Prostate gland (tissue), 2 donors: ENCODE results near the gene ZBED3. TPM values are rescaled to one million over a fixed set of nuclear protein-coding genes. Genes with fewer than 3 reads are reported as not detected.
"Not testable (repeated sequence)": the region's sequence is repeated elsewhere in the genome, so short reads cannot be mapped to it uniquely, and the experiment has no call there.

ENCODE experiments used
- DNase-seq: peaks from one replicate; pipeline ENCODE4 v3.0.0-alpha.2; 2019; ENCODE audit warnings: low spot score
- H3K27ac ChIP-seq, 2 donors: fragments of 200-600 bp; sonication (generic); 2 replicates each; pipeline ENCODE4 v1.5.1; 2017 to 2019
- H3K27me3 ChIP-seq: fragments of 200-600 bp; sonication (generic); replicated peaks from 2 replicates; pipeline ENCODE4 v1.5.1; 2019; ENCODE audit not compliant: insufficient read depth
- H3K36me3 ChIP-seq, 2 donors: fragments of 200-600 bp; sonication (generic); 1 replicate in 1 of 2; 2 replicates in 1 of 2; pipeline versions ENCODE4 v1.5.1 to v1.8.1; 2017 to 2019
- H3K4me1 ChIP-seq: fragments of 200-600 bp; sonication (generic); replicated peaks from 2 replicates; pipeline ENCODE4 v1.5.1; 2019
- H3K4me3 ChIP-seq, 2 donors: fragments of 200-600 bp; sonication (generic); 2 replicates each; pipeline ENCODE4 v1.5.1; 2017 to 2019
- H3K9me3 ChIP-seq: fragments of 200-600 bp; sonication (generic); 2 replicates; pipeline ENCODE4 v1.5.1; 2017
- POLR2A ChIP-seq: fragments of 450-650 bp; IDR thresholded peaks from one replicate; pipeline ENCODE4 v1.6.1; 2016; ENCODE audit warnings: antibody characterized with exemption, mild to moderate bottlenecking
- POLR2AphosphoS5 ChIP-seq: sonication (generic); formaldehyde crosslinking; IDR thresholded peaks from one replicate; pipeline ENCODE4 v1.6.1; 2017; ENCODE audit warnings: antibody characterized with exemption
- WGBS: methylation state at CpG from one replicate; pipeline ENCODE4 v1.1.5; 2018; 5-methylcytosine and 5-hydroxymethylcytosine counted together
- intact Hi-C: fragments of 100-400 bp; cut with DNase I; formaldehyde crosslinking; loops from one replicate; pipeline ENCODE4 v1.14.2; 2022
- total RNA-seq, 2 donors: library from RNA; depleted of rRNA; stranded (reverse); fragments of >200 nt; gene quantifications; one replicate each; pipeline ENCODE4 v1.1.0, GENCODE V29; 2016
- TF ChIP-seq, protein P1 (sequence below), 4 experiments: fragments of 200-600 bp in 2 of 4; fragments of 450-650 bp in 2 of 4; sonication (generic) in 2 of 4; IDR thresholded peaks; 1 replicate in 3 of 4; 2 replicates in 1 of 4; pipeline ENCODE4 v1.5.1; 2016 to 2019; ENCODE audit warnings: antibody characterized with exemption in 4 of 4, mild to moderate bottlenecking in 2 of 4, moderate library complexity in 2 of 4

The ZBED3 gene
- total RNA-seq, 2 donors from 2014 or later: 11.9 to 25.3 TPM

DNA sequence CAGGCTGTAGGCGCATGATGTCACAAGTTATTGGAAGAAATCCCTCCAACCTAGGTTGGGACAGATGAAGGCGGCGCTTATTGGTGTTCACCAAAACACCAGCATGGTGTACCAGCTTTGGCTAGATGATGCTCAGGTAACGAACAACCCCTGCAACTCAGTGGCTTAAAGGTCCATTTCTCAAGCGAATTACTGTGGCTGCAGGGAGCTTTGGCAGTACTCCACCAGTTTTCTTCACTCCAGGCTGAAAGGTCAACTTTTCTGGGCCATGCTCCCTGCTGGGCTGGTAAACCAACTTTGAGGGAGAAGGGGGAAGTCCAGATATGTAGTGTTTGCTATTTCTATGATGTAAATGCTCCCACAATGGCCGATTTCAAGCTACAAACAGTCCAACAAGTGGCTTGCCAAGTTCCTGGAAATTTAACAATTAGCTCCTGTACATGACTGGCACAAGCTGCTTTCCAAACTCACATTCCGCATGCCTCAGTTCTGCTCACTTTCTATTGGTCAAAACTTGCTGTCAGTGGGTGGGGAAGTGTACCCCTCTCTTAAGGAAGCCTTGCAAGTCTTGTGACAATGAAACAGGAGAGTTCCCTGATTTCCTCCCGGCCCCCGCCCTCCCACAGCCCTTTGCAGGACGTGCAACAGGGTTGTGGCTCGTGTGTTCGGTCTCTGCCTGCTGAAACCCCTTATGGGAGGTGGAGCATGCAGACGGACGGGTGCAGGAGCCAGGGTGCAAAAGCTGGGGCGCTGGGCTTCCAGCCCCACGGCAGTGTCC is 588 bp upstream of the ZBED3 start:
- peak; percentile 32 for DNase-seq
- intact Hi-C loops: loop anchor here (10.0 kb wide), 1 partner anchor 47 kb away; no protein-coding TSS in a partner anchor
- Histone ChIP-seq H3K27ac (peak overlapping the region; percentile 94 to 96), H3K27me3 (no peaks in the 10 kb centered on the region), H3K4me3 (peak overlapping the region; percentile 72 to 80), H3K36me3 (no peaks in the 10 kb centered on the region), H3K9me3 (no peaks in the 10 kb centered on the region), H3K4me1 (no peaks in the 10 kb centered on the region)
- WGBS: 6% methylated on average over 16 of the region's 16 CpGs
- TF ChIP-seq POLR2AphosphoS5 (no peak), POLR2A (no peak)
- TF ChIP-seq, protein P1, sequence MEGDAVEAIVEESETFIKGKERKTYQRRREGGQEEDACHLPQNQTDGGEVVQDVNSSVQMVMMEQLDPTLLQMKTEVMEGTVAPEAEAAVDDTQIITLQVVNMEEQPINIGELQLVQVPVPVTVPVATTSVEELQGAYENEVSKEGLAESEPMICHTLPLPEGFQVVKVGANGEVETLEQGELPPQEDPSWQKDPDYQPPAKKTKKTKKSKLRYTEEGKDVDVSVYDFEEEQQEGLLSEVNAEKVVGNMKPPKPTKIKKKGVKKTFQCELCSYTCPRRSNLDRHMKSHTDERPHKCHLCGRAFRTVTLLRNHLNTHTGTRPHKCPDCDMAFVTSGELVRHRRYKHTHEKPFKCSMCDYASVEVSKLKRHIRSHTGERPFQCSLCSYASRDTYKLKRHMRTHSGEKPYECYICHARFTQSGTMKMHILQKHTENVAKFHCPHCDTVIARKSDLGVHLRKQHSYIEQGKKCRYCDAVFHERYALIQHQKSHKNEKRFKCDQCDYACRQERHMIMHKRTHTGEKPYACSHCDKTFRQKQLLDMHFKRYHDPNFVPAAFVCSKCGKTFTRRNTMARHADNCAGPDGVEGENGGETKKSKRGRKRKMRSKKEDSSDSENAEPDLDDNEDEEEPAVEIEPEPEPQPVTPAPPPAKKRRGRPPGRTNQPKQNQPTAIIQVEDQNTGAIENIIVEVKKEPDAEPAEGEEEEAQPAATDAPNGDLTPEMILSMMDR (IDR thresholded peaks at IDR 0.05): no peak

DNA sequence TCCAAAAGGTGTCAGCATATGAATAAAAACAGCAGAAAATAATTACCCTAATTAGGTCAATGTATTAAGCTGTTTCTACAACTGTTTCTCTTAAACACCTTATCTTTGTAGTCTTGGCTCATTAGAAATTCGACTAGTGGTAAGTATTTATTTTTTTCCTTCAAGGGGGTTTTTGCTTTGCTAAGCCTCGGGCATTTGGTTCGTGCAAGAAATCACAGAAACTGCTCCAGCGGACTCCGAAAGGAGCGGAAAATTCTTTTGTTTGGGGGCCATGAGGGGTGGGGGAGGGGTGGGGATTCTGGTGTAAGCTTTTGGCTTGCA is 757 bp downstream of the ZBED3 start:
- Histone ChIP-seq H3K27ac (peak overlapping the region; percentile 94 to 96), H3K27me3 (no peaks in the 10 kb centered on the region), H3K4me1 (no peaks in the 10 kb centered on the region), H3K4me3 (peak overlapping the region; percentile 72 to 80), H3K9me3 (no peaks in the 10 kb centered on the region), H3K36me3 (no peaks in the 10 kb centered on the region)
- no peak for DNase-seq
- WGBS: 3% methylated on average over 6 of the region's 6 CpGs
- no peak for TF ChIP-seq POLR2A
- no peak for TF ChIP-seq POLR2AphosphoS5
- TF ChIP-seq, protein P1 (IDR thresholded peaks at IDR 0.05): no peak
- intact Hi-C loops: loop anchor here (10.0 kb wide), 1 partner anchor 48 kb away; no protein-coding TSS in a partner anchor

DNA sequence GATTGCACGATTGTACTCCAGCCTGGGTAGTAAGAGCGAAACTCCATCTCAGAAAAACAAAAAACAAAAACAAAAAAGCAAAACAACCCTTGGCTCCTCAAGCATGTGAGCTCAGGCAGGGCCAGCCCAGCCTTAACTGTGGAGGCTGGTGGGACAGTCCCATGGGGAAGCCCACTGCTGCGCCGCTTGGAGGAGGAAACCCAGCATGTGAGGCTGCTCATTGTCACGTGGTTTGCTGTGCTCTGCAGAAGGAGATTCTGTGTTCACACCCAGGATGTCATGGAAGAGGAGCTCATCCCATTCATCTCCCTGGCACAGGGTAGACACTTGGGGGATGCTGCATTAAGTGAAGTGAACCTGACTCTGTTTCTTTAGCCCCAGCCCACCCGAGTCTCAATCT is 4.0 kb downstream of the ZBED3 start:
- Histone ChIP-seq H3K27me3 (no peaks in the 10 kb centered on the region), H3K4me1 (no peaks in the 10 kb centered on the region), H3K36me3 (no peaks in the 10 kb centered on the region), H3K27ac (no peak overlapping the region), H3K9me3 (no peaks in the 10 kb centered on the region), H3K4me3 (no peak overlapping the region)
- 85% methylated on average over 6 of the region's 6 CpGs for WGBS
- DNase-seq: no peak
- intact Hi-C loops: loop anchor here (10.0 kb wide), 1 partner anchor 52 kb away; no protein-coding TSS in a partner anchor
- TF ChIP-seq POLR2A: no peak
- TF ChIP-seq POLR2AphosphoS5: no peak
- TF ChIP-seq, protein P1 (IDR thresholded peaks at IDR 0.05): no peak

DNA sequence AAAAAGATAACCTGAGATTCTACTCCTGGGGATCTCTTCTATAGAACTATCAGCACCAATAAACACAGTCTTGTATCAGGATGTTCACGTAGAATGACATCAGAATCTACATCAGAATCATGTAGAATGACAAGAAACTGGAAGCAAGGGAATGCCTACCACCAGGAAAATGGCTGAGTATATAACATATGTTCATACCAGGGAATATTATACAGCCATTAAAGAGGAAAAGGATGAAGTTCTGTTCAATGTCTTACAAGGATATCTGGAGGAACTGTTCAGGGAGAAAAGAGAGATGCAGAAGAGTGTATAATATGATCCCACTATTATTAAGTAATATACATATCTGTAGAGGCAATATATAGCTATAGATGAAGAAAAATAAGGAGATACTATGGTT is 4.8 kb downstream of the ZBED3 start:
- Histone ChIP-seq H3K27me3 (no peaks in the 10 kb centered on the region), H3K4me3 (no peak overlapping the region), H3K9me3 (no peaks in the 10 kb centered on the region), H3K4me1 (no peaks in the 10 kb centered on the region), H3K36me3 (no peaks in the 10 kb centered on the region), H3K27ac (no peak overlapping the region)
- TF ChIP-seq, protein P1 (IDR thresholded peaks at IDR 0.05): no peak
- TF ChIP-seq POLR2AphosphoS5 (no peak), POLR2A (no peak)
- intact Hi-C loops: loop anchor here (10.0 kb wide), 1 partner anchor 53 kb away; no protein-coding TSS in a partner anchor
- WGBS: 41% methylated on average over 1 of the region's 1 CpG
- DNase-seq: no peak

DNA sequence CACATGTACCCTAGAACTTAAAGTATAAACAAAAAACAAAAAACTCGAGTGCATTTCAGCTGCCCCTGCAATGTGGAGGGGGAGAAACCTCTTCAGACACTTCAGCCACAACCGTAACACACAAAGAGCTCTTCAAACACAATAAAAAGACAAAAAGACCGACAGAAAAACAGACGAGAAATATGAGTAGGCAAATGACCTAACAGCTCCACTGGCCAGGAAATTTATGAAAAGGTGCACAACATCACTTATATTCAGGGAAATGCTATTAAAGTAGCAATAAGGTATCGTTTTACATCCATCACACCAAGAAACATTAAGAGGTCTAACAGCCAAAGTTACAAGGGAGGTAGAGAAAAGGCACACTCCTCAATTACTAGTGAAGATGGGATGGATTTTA is 6.2 kb downstream of the ZBED3 start:
- Histone ChIP-seq H3K27ac (no peak overlapping the region), H3K4me1 (peaks cover 2% of the 10 kb centered on the region), H3K27me3 (no peaks in the 10 kb centered on the region), H3K9me3 (no peaks in the 10 kb centered on the region), H3K4me3 (no peak overlapping the region), H3K36me3 (no peaks in the 10 kb centered on the region)
- 45% methylated on average over 5 of the region's 5 CpGs for whole genome bisulfite sequencing
- DNase-seq: no peak
- intact Hi-C loops: loop anchor here (10.0 kb wide), 1 partner anchor 54 kb away; no protein-coding TSS in a partner anchor
- TF ChIP-seq POLR2A: no peak
- TF ChIP-seq, protein P1 (IDR thresholded peaks at IDR 0.05): no peak
- no peak for TF ChIP-seq POLR2AphosphoS5

DNA sequence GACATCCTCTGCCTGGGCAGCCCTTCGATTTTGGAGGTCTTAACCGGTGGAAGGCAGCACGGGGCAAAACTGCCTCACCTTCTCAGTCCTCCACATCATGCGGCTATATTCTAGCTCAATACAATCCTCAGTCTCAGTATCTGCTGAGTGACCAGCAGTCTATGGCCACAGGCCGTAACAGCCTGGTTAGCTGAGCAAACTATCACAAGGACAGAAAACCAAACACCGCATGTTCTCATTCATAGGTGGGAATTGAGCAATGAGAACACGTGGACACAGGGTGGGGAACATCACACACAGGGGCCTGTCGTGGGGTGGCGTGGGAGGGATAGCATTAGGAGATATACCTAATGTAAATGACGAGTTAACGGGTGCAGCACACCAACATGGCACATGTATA is 6.6 kb downstream of the ZBED3 start:
- intact Hi-C loops: loop anchor here (10.0 kb wide), 1 partner anchor 54 kb away; no protein-coding TSS in a partner anchor
- not testable (repeated sequence) for H3K9me3 ChIP-seq, H3K27ac ChIP-seq, H3K4me3 ChIP-seq, DNase-seq, H3K4me1 ChIP-seq, H3K36me3 ChIP-seq, H3K27me3 ChIP-seq
- 89% methylated on average over 11 of the region's 11 CpGs for WGBS
